Measurements from ENCODE around the gene VRK3. TPM values are rescaled to one million over a fixed set of nuclear protein-coding genes. Genes with fewer than 3 reads are reported as not detected.
A peak's percentile ranks its signal among the peaks of the same experiment; 100 is the strongest.

The VRK3 gene
- total and polyA plus RNA-seq, 9 donors, result 26.1 to 52.5 (median 34.0) TPM

GRCh38 chr19:50007170-50007569, 18.0 kb downstream of the VRK3 start:
- H3K9me3 ChIP-seq, result no peaks in the 10 kb centered on the region
- H3K4me1 ChIP-seq (ENCODE audit: insufficient read depth), result peaks cover 3% of the 10 kb centered on the region
- TF ChIP-seq POLR2A (IDR thresholded peaks at IDR 0.05) (no peak), CTCF (IDR thresholded peaks at IDR 0.05) (no peak), EP300 (IDR thresholded peaks at IDR 0.05) (no peak)
- intact Hi-C loops (cut with DNase I), result no loop called here
- no peak for DNase-seq
- WGBS, 3 donors, result 82 to 93% (median 90%) methylated on average over 9 to 10 of the region's 10 CpGs
- H3K4me3 ChIP-seq, result no peak overlapping the region
- no peaks in the 10 kb centered on the region for H3K36me3 ChIP-seq
- H3K27me3 ChIP-seq, result no peaks in the 10 kb centered on the region
- no peak overlapping the region for H3K27ac ChIP-seq

GRCh38 chr19:50005428-50005827, 19.7 kb downstream of the VRK3 start:
- intact Hi-C loops (cut with DNase I), result no loop called here
- Histone ChIP-seq H3K4me3 (no peak overlapping the region), H3K4me1 (ENCODE audit: insufficient read depth) (peaks cover 3% of the 10 kb centered on the region), H3K27ac (no peak overlapping the region), H3K27me3 (no peaks in the 10 kb centered on the region), H3K9me3 (no peaks in the 10 kb centered on the region), H3K36me3 (no peaks in the 10 kb centered on the region)
- no peak for DNase-seq
- WGBS, 3 donors, result 91 to 95% (median 95%) methylated on average over 12 of the region's 12 CpGs
- TF ChIP-seq POLR2A (IDR thresholded peaks at IDR 0.05), result no peak
- TF ChIP-seq CTCF (IDR thresholded peaks at IDR 0.05), result no peak

- no peaks in the 10 kb centered on the region for H3K27me3 ChIP-seq
- no peaks in the 10 kb centered on the region for H3K9me3 ChIP-seq
- peak overlapping the region in 1 of 2 donors; percentile 29 for H3K27ac ChIP-seq
- TF ChIP-seq CTCF (IDR thresholded peaks at IDR 0.05) (no peak), EP300 (IDR thresholded peaks at IDR 0.05) (no peak), POLR2A (IDR thresholded peaks at IDR 0.05) (no peak)
- H3K4me1 ChIP-seq (ENCODE audit: insufficient read depth), result peaks cover 3% of the 10 kb centered on the region
- WGBS, 3 donors, result 49 to 63% (median 55%) methylated on average over 11 of the region's 11 CpGs
- peak in 2 of 5 donors; percentile 52 to 63 for DNase-seq
- intact Hi-C loops (cut with DNase I), result no loop called here
- no peaks in the 10 kb centered on the region for H3K36me3 ChIP-seq
- no peak overlapping the region for H3K4me3 ChIP-seq
Measured at GRCh38 chr19:50003810-50004419, 21.3 kb downstream of the VRK3 start.

GRCh38 chr19:50003254-50003788, 21.9 kb downstream of the VRK3 start:
- intact Hi-C loops (cut with DNase I), result no loop called here
- H3K36me3 ChIP-seq, result no peaks in the 10 kb centered on the region

More at GRCh38 chr19:50003254-50003788, 21.9 kb downstream of the VRK3 start:
- Histone ChIP-seq H3K9me3 (no peaks in the 10 kb centered on the region), H3K27ac (no peak overlapping the region), H3K4me1 (ENCODE audit: insufficient read depth) (peaks cover 3% of the 10 kb centered on the region), H3K27me3 (no peaks in the 10 kb centered on the region), H3K4me3 (no peak overlapping the region)
- no peak for TF ChIP-seq EP300 (IDR thresholded peaks at IDR 0.05)
- TF ChIP-seq CTCF (IDR thresholded peaks at IDR 0.05), result no peak
- TF ChIP-seq POLR2A (IDR thresholded peaks at IDR 0.05), result no peak
- no peak for DNase-seq
- 80 to 85% (median 84%) methylated on average over 17 of the region's 17 CpGs for WGBS, 3 donors

All from ovary (tissue), 9 donors.